Left hindlimb (tissue), 1 donor: ENCODE data around the gene CSPG4.
"Not testable (repeated sequence)": the region's sequence is repeated elsewhere in the genome, so short reads cannot be mapped to it uniquely, and the experiment has no call there.

ENCODE experiments used
- DNase-seq: peaks from one replicate; pipeline ENCODE4 v3.0.0-alpha.2; 2018

The CSPG4 gene

GRCh38 chr15:75703440-75704262 is 9.0 kb downstream of the CSPG4 start:
- DNase-seq, result not testable (repeated sequence)

GRCh38 chr15:75702436-75702835 is 10.2 kb downstream of the CSPG4 start:
- no peak for DNase-seq

- not testable (repeated sequence) for DNase-seq
Observed at GRCh38 chr15:75701071-75702003, 11.3 kb downstream of the CSPG4 start.

- peak; percentile 89 for DNase-seq
Observed at GRCh38 chr15:75699961-75700874, 12.4 kb downstream of the CSPG4 start.

- peak; percentile 88 for DNase-seq
Observed at GRCh38 chr15:75699517-75699916, 13.1 kb downstream of the CSPG4 start.

GRCh38 chr15:75697974-75698747 is 14.5 kb downstream of the CSPG4 start:
- peak; percentile 72 for DNase-seq

- no peak for DNase-seq
Observed at GRCh38 chr15:75697523-75697922, 15.1 kb downstream of the CSPG4 start.

- peak; percentile 69 for DNase-seq
Observed at GRCh38 chr15:75696854-75697259, 15.8 kb downstream of the CSPG4 start.

GRCh38 chr15:75696311-75696720 is 16.3 kb downstream of the CSPG4 start:
- peak; percentile 87 for DNase-seq

- DNase-seq, result no peak
Observed at GRCh38 chr15:75695634-75696310, 16.9 kb downstream of the CSPG4 start.

- peak; percentile 88 for DNase-seq
Observed at GRCh38 chr15:75695220-75695619, 17.4 kb downstream of the CSPG4 start.

- DNase-seq, result peak; percentile 87
Observed at GRCh38 chr15:75694241-75695182, 18.1 kb downstream of the CSPG4 start.

- peak; percentile 67 for DNase-seq
Observed at GRCh38 chr15:75693501-75694240, 19.0 kb downstream of the CSPG4 start.

GRCh38 chr15:75693028-75693427 is 19.6 kb downstream of the CSPG4 start:
- DNase-seq, result not testable (repeated sequence)

- not testable (repeated sequence) for DNase-seq
Observed at GRCh38 chr15:75692311-75692710, 20.3 kb downstream of the CSPG4 start.

GRCh38 chr15:75689429-75689828 is 23.2 kb downstream of the CSPG4 start:
- not testable (repeated sequence) for DNase-seq

GRCh38 chr15:75688831-75689230 is 23.8 kb downstream of the CSPG4 start:
- no peak for DNase-seq

- DNase-seq, result no peak
Observed at GRCh38 chr15:75688278-75688557, 24.4 kb downstream of the CSPG4 start.
